AG04449 (cell line): ENCODE data around the gene PIK3R3.
"Not testable (repeated sequence)": the region's sequence is repeated elsewhere in the genome, so short reads cannot be mapped to it uniquely, and the experiment has no call there.

ENCODE experiments used
- CTCF ChIA-PET: fragments of 350-600 bp; formaldehyde crosslinking; extraction: SDS; loops from one replicate; lab custom pipeline; 2021; ENCODE audit warnings: antibody characterized with exemption; lab: Yijun Ruan, JAX
- POLR2A ChIA-PET: fragments of 400-600, 350-600 bp; formaldehyde crosslinking; extraction: SDS; loops from one replicate; lab custom pipeline; 2020; ENCODE audit warnings: antibody characterized with exemption, inconsistent platforms; lab: Yijun Ruan, JAX
- DNase-seq: peaks from one replicate; pipeline ENCODE4 v3.0.0-alpha.2; 2010; ENCODE audit warnings: low read depth, low spot score
- H3K4me3 ChIP-seq: 2 replicates; pipeline ENCODE4 v1.5.1; 2011; ENCODE audit warnings: low read depth, mild to moderate bottlenecking, control low read depth, low read length
- CTCF ChIP-seq: IDR thresholded peaks from one replicate; pipeline ENCODE4 v1.5.1; 2011; ENCODE audit warnings: mild to moderate bottlenecking, moderate library complexity, low read length, control low read depth, inconsistent platforms; ENCODE audit not compliant: insufficient read depth; ENCODE audit errors: missing control alignments

The PIK3R3 gene

GRCh38 chr1:46094471-46095005 lies 37.9 kb downstream of the PIK3R3 start:
- no peak for TF ChIP-seq CTCF
- no peak overlapping the region for H3K4me3 ChIP-seq
- CTCF ChIA-PET, result interaction anchor here (0.8 kb wide), 1 partner anchor 87 kb away, joined by 3 read pairs; no protein-coding TSS in a partner anchor
- DNase-seq, result no peak
- POLR2A ChIA-PET, result interaction anchor here (1.3 kb wide), 1 partner anchor 38 kb away, joined by 3 read pairs; the partner anchor contains the start of gene PIK3R3

- DNase-seq, H3K4me3 ChIP-seq: not testable (repeated sequence)
- CTCF ChIA-PET, result interaction anchor here (0.8 kb wide), 1 partner anchor 88 kb away, joined by 3 read pairs; no protein-coding TSS in a partner anchor
- POLR2A ChIA-PET, result interaction anchor here (1.3 kb wide), 1 partner anchor 38 kb away, joined by 3 read pairs; the partner anchor contains the start of gene PIK3R3
Measured at GRCh38 chr1:46093832-46094231, 38.6 kb downstream of the PIK3R3 start.

GRCh38 chr1:46087891-46088290 lies 44.5 kb downstream of the PIK3R3 start:
- ChIA-PET POLR2A (no interaction called here), CTCF (interaction anchor here (1.0 to 1.4 kb wide), 2 partner anchors 50 to 136 kb away, joined by 3 read pairs; no protein-coding TSS in a partner anchor)
- no peak for DNase-seq
- H3K4me3 ChIP-seq, result no peak overlapping the region
- TF ChIP-seq CTCF, result no peak

- CTCF ChIA-PET, result interaction anchor here (1.0 kb wide), 1 partner anchor 24 kb away, joined by 4 read pairs; no protein-coding TSS in a partner anchor
- DNase-seq, result no peak
- H3K4me3 ChIP-seq, result no peak overlapping the region
- POLR2A ChIA-PET, result no interaction called here
- no peak for TF ChIP-seq CTCF
Measured at GRCh38 chr1:46086576-46086975, 45.9 kb downstream of the PIK3R3 start.

GRCh38 chr1:46084553-46085451 lies 47.6 kb downstream of the PIK3R3 start:
- TF ChIP-seq CTCF, result no peak
- DNase-seq, result no peak
- no peak overlapping the region for H3K4me3 ChIP-seq
- CTCF ChIA-PET, result interaction anchor here (0.9 to 1.7 kb wide), 3 partner anchors 46 to 139 kb away, joined by 3 to 5 read pairs (median 5); no protein-coding TSS in a partner anchor
- POLR2A ChIA-PET, result interaction anchor here (1.1 kb wide), 2 partner anchors 12 to 48 kb away, joined by 3 to 4 read pairs; partner anchors contain the start of gene PIK3R3

- no peak for DNase-seq
- ChIA-PET POLR2A (interaction anchor here (1.1 kb wide), 1 partner anchor 49 kb away, joined by 4 read pairs; the partner anchor contains the start of gene PIK3R3), CTCF (no interaction called here)
- TF ChIP-seq CTCF, result no peak
- H3K4me3 ChIP-seq, result no peak overlapping the region
Measured at GRCh38 chr1:46083579-46083978, 48.9 kb downstream of the PIK3R3 start.
